HS-27A (cell line): Measurements from ENCODE around the gene ZNF124.
"Not testable (repeated sequence)": the region's sequence is repeated elsewhere in the genome, so short reads cannot be mapped to it uniquely, and the experiment has no call there.

ENCODE experiments used
- DNase-seq: peaks from one replicate; pipeline ENCODE4 v3.0.0-alpha.2; 2012; ENCODE audit warnings: low read depth, missing footprints

ZNF124 gene

DNA sequence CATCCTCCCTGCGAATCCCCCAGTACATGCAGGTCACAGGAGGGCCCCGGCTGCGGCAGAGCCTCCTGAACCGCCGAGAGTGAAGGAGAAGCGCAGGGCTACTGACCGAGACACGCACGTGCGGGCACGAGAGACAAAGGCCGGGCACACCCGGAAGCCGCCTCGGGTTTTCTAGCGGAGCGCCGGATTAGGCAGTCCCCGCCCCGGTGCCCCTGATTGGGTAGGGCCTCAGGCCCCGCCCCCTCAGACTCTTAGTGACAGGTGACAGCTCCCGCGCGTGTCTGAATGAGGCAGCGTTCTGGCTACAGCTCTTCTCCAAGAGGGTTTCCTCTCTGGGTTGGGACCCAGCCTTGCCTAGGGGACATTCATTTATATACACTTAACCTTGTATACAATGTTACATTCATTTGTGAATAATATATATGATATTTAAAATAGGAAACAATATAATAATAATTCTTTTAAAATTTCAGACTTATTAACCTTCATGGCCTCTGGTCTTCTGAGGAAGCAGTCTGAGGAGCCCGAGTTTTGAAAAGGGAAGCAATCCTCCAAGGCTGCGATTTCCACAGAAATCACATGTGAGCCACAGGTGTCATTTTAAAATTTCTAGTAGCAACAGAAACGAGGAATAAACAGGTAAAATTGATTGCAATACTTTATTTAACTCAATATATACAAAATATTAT lies at the start of gene ZNF124:
TSS of gene ZNF124 (minus strand) at position 146 of the 689 bp plus-strand sequence. CDS start at position 3, 143 bp downstream.
- not testable (repeated sequence) for DNase-seq

DNA sequence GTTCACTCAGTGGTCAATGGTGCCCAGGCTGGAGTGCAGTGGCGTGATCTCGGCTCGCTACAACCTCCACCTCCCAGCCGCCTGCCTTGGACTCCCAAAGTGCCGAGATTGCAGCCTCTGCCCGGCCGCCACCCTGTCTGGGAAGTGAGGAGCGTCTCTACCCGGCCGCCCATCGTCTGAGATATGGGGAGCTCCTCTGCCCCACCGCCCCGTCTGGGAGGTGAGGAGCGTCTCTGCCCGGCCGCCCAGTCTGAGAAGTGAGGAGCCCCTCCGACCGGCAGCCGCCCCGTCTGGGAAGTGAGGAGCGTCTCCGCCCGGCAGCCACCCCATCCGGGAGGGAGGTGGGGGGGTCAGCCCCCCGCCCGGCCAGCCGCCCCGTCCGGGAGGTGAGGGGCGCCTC lies 48.5 kb upstream of the ZNF124 start:
- not testable (repeated sequence) for DNase-seq

DNA sequence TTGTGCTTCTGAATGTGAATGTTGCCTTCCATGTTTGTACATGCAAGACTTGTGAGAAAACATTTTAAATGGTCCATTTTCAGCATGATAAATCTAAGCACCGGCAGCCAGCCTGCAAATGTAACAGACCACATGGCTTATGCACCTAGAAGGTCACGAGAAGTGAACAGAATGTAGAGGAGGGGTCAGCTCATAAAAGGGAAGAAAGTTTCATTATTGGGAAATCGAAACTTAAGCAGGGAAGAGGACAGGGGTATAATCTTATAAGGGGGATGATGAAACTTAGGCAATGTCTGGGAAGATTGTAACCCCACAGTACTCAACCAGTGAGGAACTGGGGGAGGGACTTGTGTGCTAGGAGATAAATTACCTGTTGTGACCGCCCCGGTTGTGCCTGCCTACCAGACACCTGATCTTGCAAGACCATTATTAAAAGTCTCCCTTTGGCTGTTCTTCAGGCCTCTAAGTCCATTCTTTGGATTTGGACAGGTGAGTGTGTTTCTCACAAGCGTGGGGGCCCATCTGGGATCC lies 46.4 kb upstream of the ZNF124 start:
- DNase-seq, result no peak

DNA sequence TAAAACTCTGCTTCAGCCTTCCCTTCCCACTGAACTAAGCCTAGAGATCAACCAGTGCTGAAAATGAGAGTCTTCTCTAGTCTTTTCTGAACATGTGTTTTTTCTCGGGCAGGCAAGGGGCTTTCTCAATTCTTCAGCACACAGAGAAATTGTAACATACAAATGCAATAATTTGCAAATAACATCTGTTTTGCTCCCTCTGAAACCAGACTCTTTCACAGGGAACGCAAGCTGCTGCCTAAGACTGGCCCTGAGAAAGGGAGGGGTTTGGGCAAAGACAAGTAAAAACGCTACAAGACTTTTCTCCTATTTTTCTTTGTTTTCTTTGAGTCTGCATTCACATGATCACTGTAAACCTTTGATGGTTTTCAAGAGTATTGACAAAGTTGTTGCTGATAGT lies 44.4 kb upstream of the ZNF124 start:
- no peak for DNase-seq

DNA sequence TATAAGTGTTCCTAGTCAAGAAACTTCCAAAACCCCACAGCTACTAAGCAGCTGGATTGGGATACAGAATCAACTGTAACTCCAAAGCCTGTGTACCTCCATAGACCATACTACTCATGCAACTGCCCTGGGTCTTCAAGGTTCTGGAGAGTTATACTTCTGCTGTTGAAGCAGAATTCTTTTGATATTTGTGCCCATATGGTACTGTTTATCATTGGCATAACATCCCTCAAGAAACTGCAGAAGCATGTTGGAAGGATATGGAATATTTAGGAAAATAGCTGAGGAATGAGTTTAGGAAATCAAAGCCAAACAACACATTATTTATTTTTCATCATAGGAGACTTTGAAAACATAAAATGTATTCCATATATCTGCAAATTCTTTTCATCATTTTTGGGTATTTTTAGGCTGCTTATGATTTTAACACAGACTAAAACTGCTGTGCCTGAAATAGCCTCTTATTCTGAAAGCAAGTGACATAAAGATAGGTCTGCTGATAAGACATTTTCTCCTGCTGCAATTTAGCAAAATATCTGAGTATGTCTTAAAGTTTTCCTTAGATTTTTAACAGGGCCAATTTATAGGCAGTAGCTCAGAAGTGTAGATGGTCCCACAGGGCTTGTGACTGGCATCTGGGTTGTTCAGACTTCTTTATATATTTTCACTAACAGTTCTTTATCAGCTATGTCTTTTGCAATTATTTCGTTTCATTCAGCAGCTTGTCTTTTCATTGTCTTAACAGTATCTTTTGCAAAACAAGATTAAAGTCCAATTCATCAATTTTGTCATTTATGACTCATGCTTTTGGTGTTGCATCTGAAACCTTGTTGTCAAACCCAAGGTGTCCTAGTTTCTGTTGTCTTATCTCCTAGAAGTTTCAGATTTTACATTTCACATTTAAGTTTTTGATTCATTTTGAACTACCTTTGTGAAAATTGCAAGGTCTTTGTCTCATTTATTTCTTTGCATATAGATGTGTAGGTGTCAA lies 41.1 kb upstream of the ZNF124 start:
- DNase-seq, result no peak

DNA sequence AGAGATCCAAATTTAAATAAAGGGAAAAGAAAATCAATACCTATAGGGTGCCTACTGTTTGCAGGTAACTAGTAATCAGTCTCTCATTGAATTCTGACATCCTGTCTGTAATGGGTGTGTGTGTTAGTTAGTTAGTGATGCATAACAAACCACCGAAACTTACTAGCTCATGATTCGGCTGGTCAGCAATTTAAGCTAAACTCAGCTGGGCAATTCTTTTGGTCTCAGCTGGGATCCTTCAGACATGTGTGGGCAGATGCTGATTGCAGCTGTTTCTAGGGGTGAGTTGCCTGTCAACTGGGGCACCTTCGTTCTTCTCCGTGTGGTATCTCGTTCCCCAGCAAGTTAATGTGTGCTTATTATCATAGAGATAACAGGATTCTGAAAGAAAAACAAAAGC lies 40.2 kb upstream of the ZNF124 start:
- no peak for DNase-seq

DNA sequence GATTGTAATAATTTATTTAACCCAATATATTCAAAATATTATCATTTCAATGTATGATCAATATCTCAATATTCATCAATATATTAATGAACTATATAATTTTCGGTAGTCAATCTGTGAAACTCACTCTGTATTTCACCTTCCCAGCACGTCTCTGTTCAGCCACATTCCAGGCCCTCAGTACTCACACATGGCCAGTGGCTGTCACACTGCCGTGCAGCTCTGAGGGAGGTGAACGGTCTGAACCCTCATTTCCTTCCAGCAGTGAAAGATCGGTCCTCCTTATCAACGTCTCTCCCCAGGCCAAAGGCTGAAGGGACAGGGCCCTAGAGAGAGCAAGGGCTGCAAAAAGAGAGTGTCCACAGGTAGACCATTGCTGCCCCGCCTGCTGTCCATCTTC lies 39.5 kb upstream of the ZNF124 start:
- DNase-seq, result no peak

DNA sequence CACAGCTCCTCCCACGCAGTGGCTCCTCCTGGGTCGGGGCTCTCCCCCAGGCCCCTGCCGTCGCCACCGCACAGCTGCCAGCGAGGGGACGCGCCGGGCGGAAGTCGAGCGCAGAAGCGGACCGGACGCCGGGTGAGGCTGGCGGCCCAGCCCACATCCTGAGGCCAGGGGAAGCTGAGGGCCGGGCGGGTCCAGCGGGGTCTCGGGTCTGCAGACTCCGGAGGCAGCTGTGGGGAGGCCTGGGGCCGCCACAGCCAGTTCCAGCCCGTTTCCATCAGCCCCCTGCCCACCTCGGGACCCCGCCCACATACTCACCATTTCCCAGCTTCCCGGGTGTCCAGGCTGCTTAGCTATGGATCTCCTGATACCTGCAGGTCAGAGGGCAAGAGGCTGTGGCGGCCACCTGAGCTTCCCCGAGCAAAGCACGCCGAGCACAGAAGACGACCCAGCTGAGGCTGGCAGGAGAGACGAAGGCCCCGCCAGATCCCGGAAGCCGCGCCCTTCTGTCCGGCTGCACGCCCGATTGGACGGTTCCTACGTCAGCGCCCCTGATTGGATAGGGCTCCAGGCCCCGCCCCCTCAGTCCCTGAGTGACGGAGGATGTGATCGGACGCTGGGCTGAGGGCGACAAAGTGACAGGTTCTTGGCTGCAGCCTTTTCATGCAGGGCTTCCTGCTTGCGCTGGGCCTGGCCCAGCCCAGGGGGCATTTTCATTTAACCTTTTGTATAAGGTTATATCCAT lies 38.7 kb upstream of the ZNF124 start:
- DNase-seq, result peak; percentile 65

DNA sequence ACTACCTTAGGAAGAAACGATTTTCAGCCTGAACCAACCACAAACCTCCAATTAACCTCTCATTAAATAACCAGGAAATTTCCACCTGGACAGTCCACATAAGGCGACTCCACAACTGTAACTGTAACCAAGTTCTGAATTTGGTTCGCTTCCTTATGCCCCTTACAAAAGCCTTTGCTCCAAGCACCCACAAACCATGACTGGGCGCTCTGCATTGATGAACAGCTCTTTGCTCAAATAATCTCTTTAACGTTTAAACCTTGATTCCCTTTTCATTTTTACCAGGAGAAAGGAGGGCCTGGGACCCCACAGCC lies 38.2 kb upstream of the ZNF124 start:
- no peak for DNase-seq

DNA sequence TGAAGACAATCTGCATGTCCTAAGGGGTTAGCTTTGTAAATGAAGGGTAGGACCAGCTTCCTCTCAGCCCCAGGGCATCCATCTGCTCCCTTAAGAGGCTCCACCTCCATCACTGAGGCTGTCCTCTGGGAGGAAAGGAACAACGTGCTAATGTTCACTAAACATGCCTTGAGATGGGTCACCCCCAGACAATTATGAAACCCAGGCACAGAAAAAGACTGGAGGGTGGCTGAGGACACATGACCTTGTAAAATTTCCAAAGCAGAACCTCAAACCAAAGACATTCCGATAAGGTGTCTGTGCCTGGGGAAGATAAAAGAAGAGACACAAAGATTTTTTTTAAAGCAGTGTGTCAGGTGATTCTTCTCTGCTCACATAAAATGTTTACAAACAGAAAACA lies 37.6 kb upstream of the ZNF124 start:
- DNase-seq, result no peak

DNA sequence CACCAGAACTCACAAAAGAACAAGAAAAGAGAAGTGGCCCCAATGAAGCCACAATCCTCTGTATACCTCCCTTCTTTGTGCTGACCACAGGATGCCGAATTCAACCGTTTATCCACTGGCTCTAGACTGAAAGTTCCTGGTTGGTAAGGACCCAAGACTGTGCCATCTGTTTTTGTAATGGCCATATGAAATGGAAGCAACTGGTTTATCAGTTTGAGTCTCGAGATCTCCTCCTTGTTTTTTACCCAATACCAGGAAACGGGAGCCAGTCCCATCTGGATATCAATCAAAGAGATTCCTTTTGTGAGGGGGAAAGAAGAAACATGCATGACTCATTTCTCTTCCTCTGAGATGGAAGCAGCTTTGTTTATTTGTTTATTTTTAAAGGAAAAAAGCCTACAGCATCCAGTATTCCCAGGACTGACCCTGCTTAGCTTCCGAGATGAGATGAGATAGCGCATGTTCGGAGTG lies 32.4 kb upstream of the ZNF124 start:
- no peak for DNase-seq

DNA sequence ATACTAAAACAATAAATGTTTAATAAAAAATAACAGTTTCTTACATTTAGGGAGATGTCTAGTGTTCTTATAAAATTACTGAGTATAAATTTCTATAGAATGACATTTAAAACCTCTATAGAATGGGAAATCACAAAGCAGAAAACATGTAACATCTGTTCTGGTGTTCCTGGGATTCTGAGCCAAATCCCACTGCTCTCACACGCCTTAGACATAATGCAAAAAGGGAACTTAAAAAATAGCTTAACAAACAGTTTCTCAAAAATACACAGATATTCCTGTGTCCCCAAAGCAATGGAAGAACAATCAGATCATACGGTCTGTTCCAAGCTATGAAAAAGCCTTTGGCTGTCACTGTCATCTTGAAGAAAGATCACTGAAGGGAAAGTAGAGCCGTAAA lies 27.0 kb upstream of the ZNF124 start:
- DNase-seq, result no peak

DNA sequence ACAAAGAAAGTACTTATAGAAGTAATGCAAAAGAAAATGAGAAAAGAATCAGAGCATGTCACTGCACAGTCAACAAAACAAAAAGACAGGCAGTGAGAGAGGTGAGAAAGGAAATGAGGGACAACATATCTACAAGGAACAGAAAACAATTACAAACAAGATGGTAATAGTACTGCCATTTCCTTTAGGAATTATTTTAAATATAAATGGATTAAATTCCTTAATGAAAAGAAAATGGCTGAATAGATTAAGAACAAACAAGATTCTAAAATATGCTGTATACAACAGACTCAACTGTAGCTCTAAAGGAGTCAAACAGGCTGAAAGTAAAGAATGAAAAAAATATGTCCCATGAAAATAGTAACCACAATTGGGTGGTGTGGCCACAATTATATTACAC lies 22.1 kb upstream of the ZNF124 start:
- DNase-seq, result no peak

DNA sequence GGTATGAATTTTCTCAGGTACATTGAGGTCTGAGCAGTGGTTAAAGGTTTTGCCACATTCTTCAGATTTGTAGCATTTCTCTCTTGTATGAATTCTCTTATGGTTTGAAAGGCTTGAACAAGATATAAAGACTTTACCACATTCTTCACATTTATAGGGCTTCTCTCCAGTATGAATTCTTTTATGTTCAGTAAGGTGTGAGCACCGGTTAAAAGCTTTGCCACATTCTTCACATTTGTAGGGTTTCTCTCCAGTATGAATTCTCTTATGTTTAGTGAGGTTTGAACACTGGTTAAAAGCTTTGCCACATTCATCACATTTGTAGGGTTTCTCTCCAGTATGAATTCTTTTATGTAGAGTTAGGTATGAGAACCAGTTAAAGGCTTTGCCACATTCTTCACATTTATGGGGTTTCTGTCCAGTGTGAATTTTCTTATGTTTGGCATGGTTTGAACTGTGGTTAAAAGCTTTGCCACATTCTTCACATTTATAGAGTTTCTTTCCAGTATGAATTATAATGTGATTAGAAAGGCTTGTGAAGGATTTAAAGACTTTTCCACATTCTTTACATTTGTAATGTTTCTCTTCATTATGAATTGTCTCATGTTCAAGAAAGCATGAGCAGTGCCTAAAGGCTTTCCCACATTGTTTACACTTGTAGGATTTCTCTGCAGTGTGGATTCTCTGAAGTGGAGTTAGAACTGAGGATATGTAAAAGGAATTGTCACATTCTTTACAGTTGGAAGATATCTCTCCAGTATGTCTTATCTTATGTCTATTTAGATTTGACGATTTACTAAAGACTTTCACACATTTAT lies 18.4 kb upstream of the ZNF124 start:
- DNase-seq, result no peak

DNA sequence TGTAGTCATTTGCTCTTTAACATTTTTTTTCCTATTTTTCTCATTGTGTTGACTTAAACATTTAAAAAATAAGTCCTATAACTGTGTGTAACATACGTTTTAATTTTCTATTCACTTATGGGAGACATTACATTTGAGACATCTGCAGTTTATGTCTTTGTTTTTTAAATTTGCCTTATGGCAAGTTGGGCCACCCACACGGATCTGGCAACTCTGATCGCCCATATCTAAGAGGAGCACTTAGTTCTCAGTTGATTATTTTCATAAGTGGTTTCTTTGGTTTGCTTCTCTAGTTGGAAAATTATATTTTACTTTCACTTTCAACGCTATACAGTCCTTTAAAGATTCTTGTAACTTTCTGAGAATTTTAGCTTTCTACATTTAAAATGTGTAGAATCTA lies 13.8 kb upstream of the ZNF124 start:
- DNase-seq, result no peak

DNA sequence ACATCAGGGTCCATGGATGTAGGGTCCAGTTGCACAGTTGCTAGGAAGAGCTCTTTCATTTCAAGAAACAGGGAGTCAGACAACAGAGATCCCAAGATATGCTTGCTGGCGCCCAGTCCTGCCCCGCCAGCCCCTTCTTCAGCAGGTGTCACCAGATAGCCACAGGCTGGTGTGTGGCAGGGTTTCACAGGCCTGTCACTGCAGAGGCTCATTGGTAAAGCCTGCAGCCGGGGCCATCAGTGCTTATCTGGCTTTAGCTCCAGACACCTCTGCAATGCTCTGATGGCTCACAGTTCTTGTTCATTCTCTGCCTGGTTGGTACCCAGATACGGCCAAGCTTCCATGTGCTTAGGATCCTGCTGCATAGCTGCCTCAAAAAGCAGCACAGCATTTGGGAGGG lies 12.4 kb upstream of the ZNF124 start:
- no peak for DNase-seq

DNA sequence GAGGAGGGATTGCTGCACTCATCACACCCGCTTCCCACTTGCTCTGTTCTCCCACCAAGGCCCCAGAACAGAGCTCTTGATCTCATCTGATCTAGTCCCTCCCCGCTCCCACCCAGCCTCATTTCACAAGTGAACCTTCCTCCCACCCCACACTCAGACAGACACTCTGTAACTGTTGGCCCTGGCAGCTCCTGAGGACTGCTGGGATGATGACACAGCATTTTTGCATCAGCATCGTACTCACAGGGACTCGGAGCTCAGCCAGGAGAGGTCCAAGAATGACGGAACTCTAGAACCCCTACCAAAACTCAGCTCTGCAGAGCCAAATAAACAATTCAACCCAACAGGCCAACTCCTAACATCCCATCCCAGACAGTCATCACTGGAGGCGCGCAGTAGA lies 11.2 kb upstream of the ZNF124 start:
- DNase-seq, result no peak

DNA sequence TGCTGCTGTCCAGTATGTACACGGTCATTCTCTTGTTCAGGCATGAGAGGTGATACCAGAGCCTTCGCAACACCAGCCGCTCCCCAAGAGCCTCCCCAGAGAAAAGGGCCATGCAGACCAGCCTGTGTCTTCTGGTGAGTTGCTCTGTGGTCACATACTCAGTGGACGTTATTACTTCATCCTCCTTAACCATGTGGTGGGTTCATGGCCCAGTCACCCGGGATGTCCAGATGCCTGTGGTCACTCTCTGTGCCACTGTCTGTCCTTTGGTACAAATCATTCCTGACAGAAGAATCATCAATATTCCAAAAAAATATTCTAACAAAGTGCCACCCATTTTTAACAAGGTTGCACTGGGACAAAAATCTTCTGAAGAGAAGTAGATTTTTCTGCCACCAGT lies 8.8 kb upstream of the ZNF124 start:
- no peak for DNase-seq

DNA sequence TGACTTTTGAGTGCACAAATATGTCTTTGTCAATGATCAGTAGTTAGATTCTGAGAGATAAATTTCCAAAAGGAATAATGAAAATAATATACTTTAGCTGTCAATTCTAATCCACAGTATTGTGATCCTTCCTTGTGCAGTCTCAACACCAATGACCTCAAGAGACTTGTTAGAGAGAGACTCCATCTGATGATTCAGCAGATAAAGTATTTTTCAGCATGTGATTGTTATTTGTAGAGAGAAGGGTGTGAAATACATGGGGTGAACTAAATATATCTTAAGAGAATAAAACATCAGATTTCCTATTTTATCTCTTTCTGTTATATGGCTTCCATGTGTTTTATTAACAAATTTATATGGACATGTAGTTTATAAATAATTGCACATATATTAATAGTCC lies 5.9 kb upstream of the ZNF124 start:
- DNase-seq, result no peak

DNA sequence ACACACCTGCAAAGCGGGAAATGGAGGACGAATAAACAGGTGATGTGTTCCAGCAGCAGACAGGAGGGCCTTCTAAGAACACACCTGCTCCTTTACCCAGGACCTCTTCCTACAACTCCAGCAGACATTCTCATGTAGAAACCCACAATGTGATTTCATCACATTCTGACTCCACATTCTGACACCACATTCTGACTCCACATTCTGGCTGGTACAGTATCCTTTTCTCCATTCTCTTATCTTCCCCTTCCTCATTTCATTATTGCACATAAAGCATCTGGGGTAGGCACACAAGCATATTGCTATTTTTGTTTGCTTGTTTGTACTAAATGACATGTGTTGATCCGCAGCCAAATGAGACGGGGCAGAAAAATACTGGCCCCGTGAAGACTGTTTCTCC lies 3.6 kb upstream of the ZNF124 start:
- no peak for DNase-seq

DNA sequence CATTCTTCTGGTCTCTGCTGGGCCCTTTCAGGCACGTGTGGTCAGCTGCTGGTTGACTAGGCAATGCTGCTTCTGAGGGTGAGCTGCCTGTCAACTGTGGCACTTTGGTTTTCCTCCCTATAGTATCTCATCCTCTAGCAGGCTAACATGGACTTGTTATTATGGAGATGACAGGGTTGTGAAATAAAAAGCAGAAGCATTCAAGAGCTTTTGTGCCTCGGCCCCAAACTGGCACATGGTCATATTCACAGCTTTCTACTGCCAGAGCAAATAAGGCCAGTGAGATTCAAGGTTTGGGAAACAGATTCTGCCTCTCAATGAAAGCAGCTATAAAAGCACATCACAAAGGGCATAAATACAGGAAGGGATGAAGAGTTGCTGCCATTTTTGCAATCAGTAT lies 1.6 kb upstream of the ZNF124 start:
- no peak for DNase-seq

DNA sequence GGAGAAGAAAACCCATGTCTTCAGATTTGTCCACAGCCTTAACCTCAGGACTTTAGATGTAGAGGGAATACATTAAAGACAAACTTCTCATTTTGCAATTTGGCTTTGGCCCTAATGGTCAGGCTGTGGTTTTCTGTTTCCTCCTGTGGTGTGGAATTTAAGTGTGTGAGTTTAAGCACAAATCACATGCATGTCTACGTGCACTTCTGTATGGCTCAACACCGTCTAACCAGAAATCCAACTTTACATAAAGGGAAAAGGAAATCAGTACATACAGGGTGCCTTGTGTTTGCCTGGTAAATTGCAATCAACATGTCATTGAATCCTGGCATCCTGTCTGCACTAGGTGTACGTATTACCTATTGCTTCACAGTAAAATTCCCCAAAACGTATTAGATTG lies 1.2 kb upstream of the ZNF124 start:
- no peak for DNase-seq
